Measurements from ENCODE around the gene CFAP61. TPM values are rescaled to one million over a fixed set of nuclear protein-coding genes. Genes with fewer than 3 reads are reported as not detected.

CFAP61 gene
- total and polyA plus RNA-seq, 5 donors from 2014 or later, result not detected

GRCh38 chr20:20370094-20370575 is 317.8 kb downstream of the CFAP61 start:
- Histone ChIP-seq H3K4me3 (ENCODE audit: low read depth, low read length) (no peak overlapping the region), H3K9me3 (ENCODE audit: control insufficient read depth in 2 of 2, low read length in 2 of 2) (no peaks in the 10 kb centered on the region), H3K27ac (ENCODE audit: insufficient read depth, low read length, poor library complexity, severe bottlenecking) (no peak overlapping the region), H3K36me3 (ENCODE audit: control insufficient read depth, insufficient read depth, low read length) (no peaks in the 10 kb centered on the region), H3K4me1 (ENCODE audit: control insufficient read depth, insufficient read depth, low read length, poor library complexity, severe bottlenecking) (peaks cover 5% of the 10 kb centered on the region), H3K27me3 (ENCODE audit: control insufficient read depth, insufficient read depth, low read length) (peaks cover 20% of the 10 kb centered on the region)
- Mint-ChIP-seq H3K4me1 (peaks cover 0 to 18% (median 9%) of the 10 kb centered on the region in 4 donors), H3K27me3 (peaks cover 70% of the 10 kb centered on the region), H3K27ac (no peak overlapping the region), H3K4me3 (peak overlapping the region in 3 of 4 donors; percentile 8 to 76 (median 73)), H3K36me3 (no peaks in the 10 kb centered on the region), H3K9me3 (peaks cover 0 to 2% (median 0%) of the 10 kb centered on the region in 7 donors)
- ATAC-seq (ENCODE audit: low read depth in 2 of 2) (no peak), DNase-seq (no peak)

GRCh38 chr20:20371083-20371482 is 318.8 kb downstream of the CFAP61 start:
- Mint-ChIP-seq H3K27me3 (peaks cover 65% of the 10 kb centered on the region), H3K27ac (no peak overlapping the region), H3K9me3 (peaks cover 0 to 2% (median 0%) of the 10 kb centered on the region in 7 donors), H3K36me3 (no peaks in the 10 kb centered on the region), H3K4me1 (peaks cover 0 to 12% (median 5%) of the 10 kb centered on the region in 4 donors), H3K4me3 (no peak overlapping the region)
- Histone ChIP-seq H3K9me3 (ENCODE audit: control insufficient read depth in 2 of 2, low read length in 2 of 2) (no peaks in the 10 kb centered on the region), H3K27ac (ENCODE audit: insufficient read depth, low read length, poor library complexity, severe bottlenecking) (no peak overlapping the region), H3K36me3 (ENCODE audit: control insufficient read depth, insufficient read depth, low read length) (no peaks in the 10 kb centered on the region), H3K27me3 (ENCODE audit: control insufficient read depth, insufficient read depth, low read length) (peaks cover 16% of the 10 kb centered on the region), H3K4me1 (ENCODE audit: control insufficient read depth, insufficient read depth, low read length, poor library complexity, severe bottlenecking) (peaks cover 5% of the 10 kb centered on the region), H3K4me3 (ENCODE audit: low read depth, low read length) (no peak overlapping the region)
- ATAC-seq (ENCODE audit: low read depth in 2 of 2), result no peak
- no peak for DNase-seq

- peaks cover 5% of the 10 kb centered on the region for H3K4me1 ChIP-seq (ENCODE audit: control insufficient read depth, insufficient read depth, low read length, poor library complexity, severe bottlenecking)
- H3K9me3 ChIP-seq (ENCODE audit: control insufficient read depth in 2 of 2, low read length in 2 of 2), result no peaks in the 10 kb centered on the region
- no peak for DNase-seq
- Mint-ChIP-seq H3K4me3 (no peak overlapping the region), H3K27me3 (peaks cover 59% of the 10 kb centered on the region), H3K36me3 (no peaks in the 10 kb centered on the region), H3K27ac (no peak overlapping the region), H3K9me3 (peaks cover 0 to 2% (median 0%) of the 10 kb centered on the region in 7 donors), H3K4me1 (peaks cover 0 to 8% (median 5%) of the 10 kb centered on the region in 4 donors)
- H3K27ac ChIP-seq (ENCODE audit: insufficient read depth, low read length, poor library complexity, severe bottlenecking), result no peak overlapping the region
- H3K27me3 ChIP-seq (ENCODE audit: control insufficient read depth, insufficient read depth, low read length), result peaks cover 14% of the 10 kb centered on the region
- H3K4me3 ChIP-seq (ENCODE audit: low read depth, low read length), result no peak overlapping the region
- H3K36me3 ChIP-seq (ENCODE audit: control insufficient read depth, insufficient read depth, low read length), result no peaks in the 10 kb centered on the region
- ATAC-seq (ENCODE audit: low read depth in 2 of 2), result no peak
These were observed 319.3 kb downstream of the CFAP61 start for GRCh38 chr20:20371681-20372080.

GRCh38 chr20:20373091-20373571 is 320.8 kb downstream of the CFAP61 start:
- no peak for DNase-seq
- peaks cover 0 to 2% (median 0%) of the 10 kb centered on the region in 7 donors for H3K9me3 Mint-ChIP-seq
- H3K4me1 Mint-ChIP-seq, result peaks cover 0 to 7% (median 5%) of the 10 kb centered on the region in 4 donors
- Histone ChIP-seq H3K27ac (ENCODE audit: insufficient read depth, low read length, poor library complexity, severe bottlenecking) (no peak overlapping the region), H3K9me3 (ENCODE audit: control insufficient read depth in 2 of 2, low read length in 2 of 2) (no peaks in the 10 kb centered on the region), H3K36me3 (ENCODE audit: control insufficient read depth, insufficient read depth, low read length) (no peaks in the 10 kb centered on the region), H3K27me3 (ENCODE audit: control insufficient read depth, insufficient read depth, low read length) (peaks cover 14% of the 10 kb centered on the region), H3K4me1 (ENCODE audit: control insufficient read depth, insufficient read depth, low read length, poor library complexity, severe bottlenecking) (no peaks in the 10 kb centered on the region), H3K4me3 (ENCODE audit: low read depth, low read length) (no peak overlapping the region)
- H3K36me3 Mint-ChIP-seq, result no peaks in the 10 kb centered on the region
- no peak for ATAC-seq (ENCODE audit: low read depth in 2 of 2)
- no peak overlapping the region for H3K27ac Mint-ChIP-seq
- H3K4me3 Mint-ChIP-seq, result no peak overlapping the region
- H3K27me3 Mint-ChIP-seq, result peaks cover 54% of the 10 kb centered on the region

- Histone ChIP-seq H3K9me3 (ENCODE audit: control insufficient read depth in 2 of 2, low read length in 2 of 2) (peaks cover 0 to 1% of the 10 kb centered on the region in 2 experiments), H3K4me1 (ENCODE audit: control insufficient read depth, insufficient read depth, low read length, poor library complexity, severe bottlenecking) (no peaks in the 10 kb centered on the region), H3K36me3 (ENCODE audit: control insufficient read depth, insufficient read depth, low read length) (no peaks in the 10 kb centered on the region), H3K27me3 (ENCODE audit: control insufficient read depth, insufficient read depth, low read length) (peaks cover 11% of the 10 kb centered on the region), H3K27ac (ENCODE audit: insufficient read depth, low read length, poor library complexity, severe bottlenecking) (no peak overlapping the region), H3K4me3 (ENCODE audit: low read depth, low read length) (no peak overlapping the region)
- Mint-ChIP-seq H3K4me3 (no peak overlapping the region), H3K9me3 (no peaks in the 10 kb centered on the region), H3K4me1 (no peaks in the 10 kb centered on the region), H3K27me3 (peaks cover 42% of the 10 kb centered on the region), H3K36me3 (no peaks in the 10 kb centered on the region), H3K27ac (no peak overlapping the region)
- no peak for ATAC-seq (ENCODE audit: low read depth in 2 of 2)
- DNase-seq, result no peak
These were observed 323.5 kb downstream of the CFAP61 start for GRCh38 chr20:20375862-20376261.

- Mint-ChIP-seq H3K4me3 (no peak overlapping the region), H3K4me1 (peaks cover 0 to 8% (median 0%) of the 10 kb centered on the region in 4 donors), H3K27me3 (peaks cover 6% of the 10 kb centered on the region), H3K9me3 (peaks cover 0 to 1% (median 0%) of the 10 kb centered on the region in 7 donors), H3K27ac (no peak overlapping the region), H3K36me3 (peaks cover 3% of the 10 kb centered on the region)
- H3K9me3 ChIP-seq (ENCODE audit: control insufficient read depth in 2 of 2, low read length in 2 of 2), result no peaks in the 10 kb centered on the region
- H3K4me3 ChIP-seq (ENCODE audit: low read depth, low read length), result no peak overlapping the region
- H3K27ac ChIP-seq (ENCODE audit: insufficient read depth, low read length, poor library complexity, severe bottlenecking), result no peak overlapping the region
- no peak for ATAC-seq (ENCODE audit: low read depth in 2 of 2)
- no peaks in the 10 kb centered on the region for H3K36me3 ChIP-seq (ENCODE audit: control insufficient read depth, insufficient read depth, low read length)
- H3K4me1 ChIP-seq (ENCODE audit: control insufficient read depth, insufficient read depth, low read length, poor library complexity, severe bottlenecking), result no peaks in the 10 kb centered on the region
- DNase-seq, result no peak
- H3K27me3 ChIP-seq (ENCODE audit: control insufficient read depth, insufficient read depth, low read length), result peaks cover 2% of the 10 kb centered on the region
These were observed 333.9 kb downstream of the CFAP61 start for GRCh38 chr20:20386192-20386591.

GRCh38 chr20:20390393-20390792 is 338.1 kb downstream of the CFAP61 start:
- H3K27ac Mint-ChIP-seq, result no peak overlapping the region
- H3K4me3 Mint-ChIP-seq, result no peak overlapping the region
- Histone ChIP-seq H3K4me3 (ENCODE audit: low read depth, low read length) (no peak overlapping the region), H3K4me1 (ENCODE audit: control insufficient read depth, insufficient read depth, low read length, poor library complexity, severe bottlenecking) (no peaks in the 10 kb centered on the region), H3K27me3 (ENCODE audit: control insufficient read depth, insufficient read depth, low read length) (no peaks in the 10 kb centered on the region), H3K36me3 (ENCODE audit: control insufficient read depth, insufficient read depth, low read length) (peaks cover 6% of the 10 kb centered on the region), H3K9me3 (ENCODE audit: control insufficient read depth in 2 of 2, low read length in 2 of 2) (no peaks in the 10 kb centered on the region), H3K27ac (ENCODE audit: insufficient read depth, low read length, poor library complexity, severe bottlenecking) (no peak overlapping the region)
- H3K27me3 Mint-ChIP-seq, result no peaks in the 10 kb centered on the region
- H3K4me1 Mint-ChIP-seq, result peaks cover 0 to 8% (median 0%) of the 10 kb centered on the region in 4 donors
- ATAC-seq (ENCODE audit: low read depth in 2 of 2) (no peak), DNase-seq (no peak)
- H3K9me3 Mint-ChIP-seq, result no peaks in the 10 kb centered on the region
- peaks cover 25% of the 10 kb centered on the region for H3K36me3 Mint-ChIP-seq

GRCh38 chr20:20391115-20391514 is 338.8 kb downstream of the CFAP61 start:
- Histone ChIP-seq H3K4me3 (ENCODE audit: low read depth, low read length) (no peak overlapping the region), H3K36me3 (ENCODE audit: control insufficient read depth, insufficient read depth, low read length) (peaks cover 6% of the 10 kb centered on the region), H3K27me3 (ENCODE audit: control insufficient read depth, insufficient read depth, low read length) (no peaks in the 10 kb centered on the region), H3K9me3 (ENCODE audit: control insufficient read depth in 2 of 2, low read length in 2 of 2) (no peaks in the 10 kb centered on the region), H3K4me1 (ENCODE audit: control insufficient read depth, insufficient read depth, low read length, poor library complexity, severe bottlenecking) (no peaks in the 10 kb centered on the region), H3K27ac (ENCODE audit: insufficient read depth, low read length, poor library complexity, severe bottlenecking) (no peak overlapping the region)
- DNase-seq, result no peak
- Mint-ChIP-seq H3K36me3 (peaks cover 25% of the 10 kb centered on the region), H3K4me1 (peaks cover 0 to 8% (median 0%) of the 10 kb centered on the region in 4 donors), H3K9me3 (no peaks in the 10 kb centered on the region), H3K27me3 (no peaks in the 10 kb centered on the region), H3K27ac (no peak overlapping the region), H3K4me3 (no peak overlapping the region)
- no peak for ATAC-seq (ENCODE audit: low read depth in 2 of 2)
